K562 (cell line): Measurements from ENCODE around the gene RAD51D. TPM values are rescaled to one million over a fixed set of nuclear protein-coding genes. Genes with fewer than 3 reads are reported as not detected.

Source experiments
- ATAC-seq: fragments of 200-7000 bp; cut with Tn5 transposase; 3 replicates; pipeline ENCODE4 v1.9.1; 2020; ENCODE audit warnings: moderate library complexity
- Bru-seq: library from RNA; stranded (reverse); fragments of 400-500 nt; gene quantifications from one replicate; lab custom pipeline; 2021; lab: Mats Ljungman, UMichigan
- BruChase-seq, 2 experiments: library from RNA; stranded (reverse); fragments of 400-500 nt; gene quantifications; one replicate each; lab custom pipeline; 2021; lab: Mats Ljungman, UMichigan
- BruUV-seq: library from RNA; stranded (reverse); fragments of 400-500 nt; replicated peaks from 2 replicates; lab custom pipeline; 2021; lab: Mats Ljungman, UMichigan
- CTCF ChIA-PET: fragments of 300-600 bp; formaldehyde crosslinking; extraction: SDS; loops from one replicate; lab custom pipeline; 2021; ENCODE audit warnings: low intra/inter-chr PET ratio; lab: Yijun Ruan, JAX
- POLR2A ChIA-PET: fragments of 300-600, 350-650 bp; sonication (Branson Sonifier 250); formaldehyde crosslinking; extraction: SDS; loops from one replicate; lab custom pipeline; 2021; ENCODE audit warnings: antibody characterized with exemption, inconsistent platforms; lab: Yijun Ruan, JAX
- DNase-seq, 4 experiments: peaks; one replicate each; pipeline versions ENCODE4 v3.0.0 to v3.0.0-alpha.2; 2011 to 2018; ENCODE audit warnings: low spot score in 3 of 4, mixed read lengths in 3 of 4; ENCODE audit errors: extremely low read depth in 1 of 4
- FAIRE-seq: peaks from 2 replicates; lab custom pipeline; 2011; peaks lifted over from hg19 to GRCh38; lab: Jason Lieb, UNC
- H2AFZ ChIP-seq: 2 replicates; pipeline ENCODE4 v1.6.0; 2011; ENCODE audit warnings: low read depth, low read length, control low read depth, inconsistent platforms
- H3K27ac ChIP-seq: fragments of 200-600 bp; 3 replicates; pipeline ENCODE4 v1.8.0; 2011; ENCODE audit warnings: low read depth, mild to moderate bottlenecking, control low read depth, inconsistent platforms, low read length, moderate library complexity, mixed read lengths; ENCODE audit errors: extremely low read depth
- H3K27me3 ChIP-seq, 2 experiments: fragments of 300-600 bp in 1 of 2; 2 replicates in 1 of 2; 3 replicates in 1 of 2; pipeline versions ENCODE4 v1.6.0 to v1.8.0; 2011; ENCODE audit warnings: inconsistent platforms in 2 of 2, low read length in 2 of 2, mild to moderate bottlenecking in 1 of 2, mixed read lengths in 1 of 2, moderate library complexity in 1 of 2; ENCODE audit not compliant: control insufficient read depth in 2 of 2, insufficient read depth in 2 of 2
- H3K36me3 ChIP-seq: fragments of 300-600 bp; 3 replicates; pipeline ENCODE4 v1.8.0; 2011; ENCODE audit warnings: mild to moderate bottlenecking, low read length, inconsistent platforms; ENCODE audit not compliant: control insufficient read depth, insufficient read depth
- H3K4me1 ChIP-seq, 2 experiments: fragments of 200-600 bp in 1 of 2; replicated peaks in 1 of 2; 2 replicates in 1 of 2; 3 replicates in 1 of 2; pipeline versions ENCODE4 v1.5.1 to v1.8.0; 2011; ENCODE audit warnings: inconsistent platforms in 2 of 2, low read length in 2 of 2, mild to moderate bottlenecking in 1 of 2, mixed read lengths in 1 of 2, moderate library complexity in 1 of 2; ENCODE audit not compliant: control insufficient read depth in 2 of 2, insufficient read depth in 2 of 2
- H3K4me2 ChIP-seq: 2 replicates; pipeline ENCODE4 v1.6.1; 2011; ENCODE audit warnings: low read length, control low read depth, inconsistent platforms, mixed read lengths; ENCODE audit not compliant: insufficient read depth
- H3K4me3 ChIP-seq: fragments of 200-600 bp; sonication (generic), shearing (Covaris generic); 2 replicates; pipeline ENCODE4 v1.5.1; 2016; ENCODE audit warnings: control low read depth, inconsistent platforms
- H3K79me2 ChIP-seq: fragments of 200-600 bp; 3 replicates; pipeline ENCODE4 v1.8.0; 2011; ENCODE audit warnings: low read length, inconsistent platforms; ENCODE audit not compliant: control insufficient read depth, insufficient read depth
- H3K9ac ChIP-seq, 2 experiments: 2 replicates each; pipeline versions ENCODE4 v1.6.0 to v1.6.1; 2011; ENCODE audit warnings: low read depth in 2 of 2, low read length in 2 of 2, control low read depth in 1 of 2, inconsistent platforms in 1 of 2, mild to moderate bottlenecking in 1 of 2, mixed read lengths in 1 of 2; ENCODE audit not compliant: insufficient read depth in 1 of 2
- H3K9me1 ChIP-seq: one replicate; pipeline ENCODE4 v1.6.0; 2011; ENCODE audit warnings: inconsistent platforms, mild to moderate bottlenecking, low read length, moderate library complexity; ENCODE audit not compliant: control insufficient read depth, insufficient read depth
- H3K9me3 ChIP-seq: replicated peaks from 2 replicates; pipeline ENCODE4 v1.5.1; 2011; ENCODE audit warnings: low read depth, low read length, inconsistent platforms; ENCODE audit not compliant: control insufficient read depth, insufficient read depth
- H4K20me1 ChIP-seq: replicated peaks from 2 replicates; pipeline ENCODE4 v1.6.1; 2011; ENCODE audit warnings: low read length, inconsistent platforms, mixed read lengths; ENCODE audit not compliant: control insufficient read depth, insufficient read depth
- CEBPZ ChIP-seq: fragments of 150-350 bp; IDR thresholded peaks from 2 replicates; pipeline ENCODE4 v1.6.1; 2014; ENCODE audit warnings: low read depth, mild to moderate bottlenecking, low read length, borderline replicate concordance
- CREB3L1 ChIP-seq: fragments of 450-650 bp; IDR thresholded peaks from 2 replicates; pipeline ENCODE4 v1.6.1; 2014; ENCODE audit warnings: low read depth, mild to moderate bottlenecking, moderate library complexity, borderline replicate concordance
- MCM2 ChIP-seq: fragments of 450-650 bp; IDR thresholded peaks from 2 replicates; pipeline ENCODE4 v1.6.1; 2017; ENCODE audit warnings: low read depth, mild to moderate bottlenecking
- NR2C2 ChIP-seq, 2 experiments: fragments of 200-800 bp in 1 of 2; sonication (Bioruptor generic) in 1 of 2; sonication (generic) in 1 of 2; formaldehyde crosslinking in 1 of 2; IDR thresholded peaks; 2 replicates each; pipeline versions ENCODE4 v1.6.1 to v1.8.0; 2016 to 2022; ENCODE audit warnings: mild to moderate bottlenecking in 1 of 2, missing compliant biosample characterization in 1 of 2, missing genetic modification characterization in 1 of 2, missing genetic modification reagents in 1 of 2
- SMARCA5 ChIP-seq: fragments of 450-650 bp; IDR thresholded peaks from 2 replicates; pipeline ENCODE4 v1.6.1; 2016
- TEAD4 ChIP-seq, 2 experiments: sonication (generic) in 1 of 2; formaldehyde crosslinking in 1 of 2; IDR thresholded peaks; 2 replicates each; pipeline versions ENCODE4 v1.6.1 to v1.8.0; 2012 to 2022; ENCODE audit warnings: borderline replicate concordance in 1 of 2, inconsistent platforms in 1 of 2, low read length in 1 of 2, mild to moderate bottlenecking in 1 of 2, missing genetic modification reagents in 1 of 2
- WGBS: fragments of 100-300 bp; shearing (Covaris generic); methylation state at CpG from one replicate; pipeline ENCODE4 v1.1.6; 2016; ENCODE audit warnings: low coverage, mixed read lengths; ENCODE audit not compliant: insufficient coverage; ENCODE audit errors: missing lambda C conversion rate; 5-methylcytosine and 5-hydroxymethylcytosine counted together
- in situ Hi-C: fragments of 300-500 bp; cut with MboI; formaldehyde crosslinking; loops from 4 replicates; pipeline ENCODE4 v1.15.0; 2018; ENCODE audit warnings: inconsistent platforms, mixed read lengths
- intact Hi-C: fragments of 100-400 bp; cut with micrococcal nuclease; formaldehyde crosslinking; loops from 2 replicates; pipeline ENCODE4 v1.14.2; 2022
- long read RNA-seq, 3 experiments: library from polyadenylated mRNA in 2 of 3; library from RNA in 1 of 3; unstranded in 2 of 3; stranded (forward) in 1 of 3; transcript quantifications; one replicate each; pipeline ENCODE4 v2.0.0, GENCODE V29; 2019 to 2022
- polyA minus RNA-seq, 3 experiments: library from RNA; depleted of rRNA, polyadenylated mRNA; stranded (reverse); fragments of >200 nt; gene quantifications; 2 replicates each; pipeline ENCODE4 v1.2.3, GENCODE V29; 2011
- polyA plus RNA-seq, 8 experiments: library from polyadenylated mRNA; depleted of rRNA in 4 of 8; stranded (reverse) in 5 of 8; unstranded in 3 of 8; fragments of >200 nt; fragmentation: Nextera tagmentation in 2 of 8; fragmentation: Illumina TruSeq in 1 of 8; extraction: Ambion mirVana in 2 of 8; extraction: Trizol in 1 of 8; gene quantifications; 2 replicates each; pipeline versions ENCODE4 v1.2.1 to v1.2.3, GENCODE V29; 2011 to 2014; ENCODE audit warnings: inconsistent platforms in 1 of 8, missing spikeins in 1 of 8
- total RNA-seq, 7 experiments: library from RNA; depleted of rRNA in 6 of 7; stranded (reverse); fragments of >200 nt in 6 of 7; fragmentation: Illumina TruSeq in 2 of 7; extraction: Trizol in 2 of 7; gene quantifications; 2 replicates each; pipeline versions ENCODE4 v1.2.1 to v1.2.3, GENCODE V29; 2011 to 2021; ENCODE audit warnings: low replicate concordance in 1 of 7

Gene RAD51D
- 28.2 and 36.5 TPM in 2 replicates for total RNA-seq (2011; cell fraction: chromatin; rRNA removed; ENCODE audit: low replicate concordance)
- 27.3 and 37.6 TPM in 2 replicates for total RNA-seq (2011; cell fraction: nucleolus; rRNA removed)
- 31.2 and 38.6 TPM in 2 replicates for total RNA-seq (2011; cell fraction: nucleoplasm; rRNA removed)
- 6.3 and 7.6 TPM in 2 replicates for total RNA-seq (2014; rRNA removed)
- 7.4 and 8.7 TPM in 2 replicates for total RNA-seq (2014; rRNA removed; fragmentation: Illumina TruSeq; extraction: Trizol)
- total RNA-seq (2015; rRNA removed; fragmentation: Illumina TruSeq; extraction: Trizol) = 8.7 and 10.3 TPM in 2 replicates
- 16.9 and 19.0 TPM in 2 replicates for total RNA-seq (2021)
- 10.1 and 15.2 TPM in 2 replicates for polyA plus RNA-seq (2011; rRNA removed)
- polyA plus RNA-seq (2011; cell fraction: cytosol; rRNA removed) = 8.7 and 14.5 TPM in 2 replicates
- polyA plus RNA-seq (2011; cell fraction: nucleus; rRNA removed) = 12.8 and 20.8 TPM in 2 replicates
- polyA plus RNA-seq (2012) = 12.3 and 16.7 TPM in 2 replicates
- 8.4 and 11.1 TPM in 2 replicates for polyA plus RNA-seq (2014; fragmentation: Illumina TruSeq; extraction: Trizol)
- 1 to 10 TPM; 2.2 to 2.5 TPM for polyA plus RNA-seq (2014; fragmentation: Nextera tagmentation; extraction: Ambion mirVana)
- polyA plus RNA-seq (2014; rRNA removed) = 10.1 and 15.2 TPM in 2 replicates
- 6.3 and 11.0 TPM in 2 replicates for polyA minus RNA-seq (2011; rRNA and poly(A)+ RNA removed)
- polyA minus RNA-seq (2011; cell fraction: cytosol; rRNA and poly(A)+ RNA removed) = 3.4 and 5.9 TPM in 2 replicates
- 10.9 and 17.9 TPM in 2 replicates for polyA minus RNA-seq (2011; cell fraction: nucleus; rRNA and poly(A)+ RNA removed)
- percentile 63 among the genes with signal in this experiment for Bru-seq, nascent RNA
- percentile 61 among the genes with signal in this experiment for BruChase-seq, experiment 1, labeled RNA remaining after a 2-hour chase
- percentile 65 among the genes with signal in this experiment for BruChase-seq, experiment 2, labeled RNA remaining after a 6-hour chase
- long read RNA-seq, experiment 1, full-length matches to known transcripts = 42 of 63 reads
- long read RNA-seq, experiment 1, partial matches to known transcripts = 1 of 63 reads
- long read RNA-seq, experiment 1, other reads (novel, unspliced or antisense) = 20 of 63 reads
- long read RNA-seq, experiment 2, partial matches to known transcripts = 1 of 14 reads
- long read RNA-seq, experiment 2, other reads (novel, unspliced or antisense) = 9 of 14 reads
- long read RNA-seq, experiment 3, full-length matches to known transcripts = 12 of 14 reads
- long read RNA-seq, experiment 3, partial matches to known transcripts = 0 of 14 reads
- long read RNA-seq, experiment 3, other reads (novel, unspliced or antisense) = 2 of 14 reads

- Histone ChIP-seq H3K79me2 (peaks cover 21% of the 10 kb centered on the region), H4K20me1 (no peaks in the 10 kb centered on the region), H2AFZ (peak within 1 kb of the TSS; percentile 96), H3K9me1 (no peaks in the 10 kb centered on the region), H3K4me1 (peaks cover 12 to 20% of the 10 kb centered on the region in 2 experiments; a peak in 4 of 5 replicates), H3K4me3 (peak within 1 kb of the TSS; percentile 79), H3K9ac (peak within 1 kb of the TSS; percentile 82 to 100), H3K9me3 (no peaks in the 10 kb centered on the region), H3K4me2 (peak within 1 kb of the TSS; percentile 87), H3K27ac (peak within 1 kb of the TSS; percentile 77), H3K36me3 (peaks cover 19% of the 10 kb centered on the region; the same call in 2 of the 3 replicates), H3K27me3 (peaks cover 2 to 7% of the 10 kb centered on the region in 2 experiments; a peak in 2 of 5 replicates)
- in situ Hi-C loops = loop anchor here (5.0 to 10.0 kb wide), 3 partner anchors 122 to 702 kb away; no protein-coding TSS in a partner anchor
- ChIA-PET CTCF (interaction anchor here (0.6 to 4.5 kb wide), 6 partner anchors 21 to 707 kb away, joined by 3 to 49 read pairs (median 6); no protein-coding TSS in a partner anchor), POLR2A (interaction anchor here (0.6 to 1.9 kb wide), 12 partner anchors 25 to 441 kb away, joined by 3 to 10 read pairs (median 4); partner anchors contain the start of genes LIG3 and SLFN14)
- WGBS = under 1% methylated on average over 58 of the region's 72 CpGs
- no TSS peak for BruUV-seq
- peak; percentile 95 for ATAC-seq
- intact Hi-C loops = loop anchor here (1.0 to 10.0 kb wide), 4 partner anchors 121 to 697 kb away; no protein-coding TSS in a partner anchor
- no peak for FAIRE-seq
- DNase-seq = peak; percentile 86 to 92 (median 90)
- peak; percentile 78 for TF ChIP-seq CREB3L1
- no peak for TF ChIP-seq NR2C2 (CRISPR knock-in tag; IDR thresholded peaks at IDR 0.05)
- TF ChIP-seq NR2C2 (tag; IDR thresholded peaks at IDR 0.05) = peak; percentile 62; the same call in 1 of the 2 replicates
- no peak for TF ChIP-seq CEBPZ
- TF ChIP-seq TEAD4 (IDR thresholded peaks at IDR 0.05; ENCODE audit: low read length) = no peak; the same call in 1 of the 2 replicates
- no peak for TF ChIP-seq TEAD4 (CRISPR knock-in tag; IDR thresholded peaks at IDR 0.05; ENCODE audit: borderline replicate concordance)
- no peak for TF ChIP-seq MCM2
- TF ChIP-seq SMARCA5 = peak; percentile 46; the same call in 1 of the 2 replicates
These were observed at the start of gene RAD51D for GRCh38 chr17:35119370-35120165. TSS of gene RAD51D (minus strand) at chr17:35119860. CDS start at chr17:35119613, 247 bp downstream.
